Measurements from ENCODE around the gene HLA-B.

GRCh38 chr6:31365864-31366263 is 8.9 kb upstream of the HLA-B start:
- TF ChIP-seq CEBPB (IDR thresholded peaks at IDR 0.05; ENCODE audit: low read depth, low read length), result no peak
- no peak for TF ChIP-seq CTCF (IDR thresholded peaks at IDR 0.05; ENCODE audit: control extremely low read depth in 1 of 3, insufficient read depth in 1 of 3, low read depth in 1 of 3, low read length in 3 of 3)
- no peak for TF ChIP-seq EZH2 (IDR thresholded peaks at IDR 0.05; ENCODE audit: low read depth, low read length, severe bottlenecking)
- TF ChIP-seq USF2 (IDR thresholded peaks at IDR 0.05; ENCODE audit: low read length), result no peak
- no peak for TF ChIP-seq BACH1 (IDR thresholded peaks at IDR 0.05; ENCODE audit: low read length)
- no peak for TF ChIP-seq POLR2A (IDR thresholded peaks at IDR 0.05; ENCODE audit: control extremely low read depth in 1 of 2, low read depth in 2 of 2, low read length in 2 of 2)
- no peak for TF ChIP-seq SIX5 (IDR thresholded peaks at IDR 0.05; ENCODE audit: low read depth, low read length)
